GM23338 (cell line): ENCODE measurements around the gene IFT52. TPM values are rescaled to one million over a fixed set of nuclear protein-coding genes. Genes with fewer than 3 reads are reported as not detected.

Experiments used
- ATAC-seq: fragments of 200-7000 bp; cut with Tn5 transposase; 3 replicates; pipeline ENCODE4 v1.9.1; 2020
- DNase-seq: peaks from one replicate; pipeline ENCODE4 v3.0.0-alpha.2; 2015; ENCODE audit warnings: low spot score
- H2AFZ ChIP-seq: fragments of 200-600 bp; sonication (generic); 2 replicates; pipeline ENCODE4 v1.8.0; 2016; ENCODE audit warnings: antibody characterized with exemption, mild to moderate bottlenecking, moderate library complexity
- H3F3A ChIP-seq: fragments of 200-600 bp; sonication (generic); replicated peaks from 2 replicates; pipeline ENCODE4 v1.8.0; 2017; ENCODE audit warnings: antibody characterized with exemption, mixed run types, low read depth
- H3K27ac ChIP-seq: fragments of 200-600 bp; sonication (generic); 2 replicates; pipeline ENCODE4 v1.6.1; 2016; ENCODE audit warnings: low read depth
- H3K27me3 ChIP-seq: fragments of 200-600 bp; sonication (generic); 2 replicates; pipeline ENCODE4 v1.8.0; 2016; ENCODE audit warnings: mild to moderate bottlenecking, mixed run types, moderate library complexity; ENCODE audit not compliant: insufficient read depth
- H3K36me3 ChIP-seq: fragments of 200-600 bp; sonication (generic); 2 replicates; pipeline ENCODE4 v1.8.0; 2016; ENCODE audit warnings: mild to moderate bottlenecking; ENCODE audit not compliant: insufficient read depth
- H3K4me1 ChIP-seq: fragments of 200-600 bp; sonication (generic); 2 replicates; pipeline ENCODE4 v1.8.0; 2016; ENCODE audit warnings: mild to moderate bottlenecking, moderate library complexity; ENCODE audit not compliant: insufficient read depth
- H3K4me2 ChIP-seq: fragments of 200-600 bp; sonication (generic); 2 replicates; pipeline ENCODE4 v1.7.1; 2017; ENCODE audit warnings: mixed run types
- H3K4me3 ChIP-seq: fragments of 200-600 bp; sonication (generic); 2 replicates; pipeline ENCODE4 v1.6.1; 2016; ENCODE audit warnings: mixed run types
- H3K79me2 ChIP-seq: fragments of 200-600 bp; sonication (generic); replicated peaks from 2 replicates; pipeline ENCODE4 v1.8.0; 2017; ENCODE audit warnings: mild to moderate bottlenecking; ENCODE audit not compliant: insufficient read depth
- H3K9me2 ChIP-seq: fragments of 200-600 bp; sonication (generic); 2 replicates; pipeline ENCODE4 v1.8.0; 2017; ENCODE audit not compliant: insufficient read depth
- H4K20me1 ChIP-seq: fragments of 200-600 bp; sonication (generic); replicated peaks from 2 replicates; pipeline ENCODE4 v1.8.0; 2017; ENCODE audit warnings: mild to moderate bottlenecking; ENCODE audit not compliant: insufficient read depth
- H3K27ac Mint-ChIP-seq: 2 replicates; pipeline ENCODE4 v1.8.0; 2020; ENCODE audit warnings: inconsistent platforms, mild to moderate bottlenecking, moderate library complexity, mixed read lengths
- H3K27me3 Mint-ChIP-seq: 3 replicates; pipeline ENCODE4 v1.8.0; 2022; ENCODE audit warnings: low read depth, mild to moderate bottlenecking, moderate library complexity, mixed read lengths, inconsistent platforms; ENCODE audit not compliant: insufficient read depth, poor library complexity
- H3K36me3 Mint-ChIP-seq: 3 replicates; pipeline ENCODE4 v1.8.0; 2021; ENCODE audit warnings: low read depth, mild to moderate bottlenecking, inconsistent platforms, moderate library complexity, mixed read lengths
- H3K4me1 Mint-ChIP-seq: 3 replicates; pipeline ENCODE4 v1.8.0; 2020; ENCODE audit warnings: mild to moderate bottlenecking, inconsistent platforms, mixed read lengths
- H3K4me3 Mint-ChIP-seq: 3 replicates; pipeline ENCODE4 v1.8.0; 2021; ENCODE audit warnings: moderate library complexity, mild to moderate bottlenecking, inconsistent platforms, mixed read lengths
- H3K9me3 Mint-ChIP-seq: 3 replicates; pipeline ENCODE4 v1.8.0; 2020; ENCODE audit warnings: moderate library complexity, mild to moderate bottlenecking, inconsistent platforms, mixed read lengths
- CREB1 ChIP-seq: fragments of 250-450 bp; sonication (Bioruptor Pico); IDR thresholded peaks from 2 replicates; pipeline ENCODE4 v1.5.0; 2020; ENCODE audit warnings: low read depth, mild to moderate bottlenecking, moderate library complexity
- EZH2 ChIP-seq: fragments of 200-600 bp; sonication (generic); IDR thresholded peaks from one replicate; pipeline ENCODE4 v1.8.0; 2017; ENCODE audit warnings: antibody characterized with exemption, mild to moderate bottlenecking, low read depth; ENCODE audit not compliant: unreplicated experiment
- EZH2phosphoT487 ChIP-seq: fragments of 200-600 bp; sonication (generic); IDR thresholded peaks from one replicate; pipeline ENCODE4 v1.8.1; 2018; ENCODE audit warnings: antibody characterized with exemption; ENCODE audit not compliant: unreplicated experiment
- JUNB ChIP-seq: IDR thresholded peaks from one replicate; pipeline ENCODE4 v1.6.1; 2016; ENCODE audit warnings: antibody characterized with exemption; ENCODE audit not compliant: unreplicated experiment
- NANOG ChIP-seq: IDR thresholded peaks from 2 replicates; pipeline ENCODE4 v1.6.1; 2016; ENCODE audit warnings: antibody characterized with exemption, borderline replicate concordance
- POLR2AphosphoS5 ChIP-seq: IDR thresholded peaks from 2 replicates; pipeline ENCODE4 v1.6.1; 2016; ENCODE audit warnings: antibody characterized with exemption, low read depth
- STAT1 ChIP-seq: IDR thresholded peaks from one replicate; pipeline ENCODE4 v1.6.1; 2016; ENCODE audit warnings: antibody characterized with exemption; ENCODE audit not compliant: unreplicated experiment
- ZNF114 ChIP-seq: fragments of 250-450 bp; sonication (Bioruptor Pico); IDR thresholded peaks from 2 replicates; pipeline ENCODE4 v1.5.0; 2020; ENCODE audit warnings: mild to moderate bottlenecking, moderate library complexity
- ZNF331 ChIP-seq: fragments of 250-450 bp; sonication (Bioruptor Pico); IDR thresholded peaks from 2 replicates; pipeline ENCODE4 v1.5.0; 2020; ENCODE audit warnings: low read depth, mild to moderate bottlenecking, moderate library complexity
- polyA plus RNA-seq: library from polyadenylated mRNA; unstranded; fragments of >200 nt; fragmentation: Nextera tagmentation; extraction: Ambion mirVana; gene quantifications from 2 replicates; pipeline ENCODE4 v1.2.1, GENCODE V29; 2016
- total RNA-seq: library from RNA; depleted of rRNA; stranded (reverse); fragments of >200 nt; shearing (Covaris generic); gene quantifications from 2 replicates; pipeline ENCODE4 v1.2.3, GENCODE V29; 2014
- TF ChIP-seq, protein P1 (sequence below), 2 experiments: fragments of 200-600 bp in 1 of 2; sonication (generic) in 1 of 2; conservative IDR thresholded peaks; 2 replicates each; pipeline versions ENCODE4 v1.5.1 to v1.6.1; 2016 to 2017; ENCODE audit warnings: antibody characterized with exemption in 2 of 2, low read depth in 2 of 2, mild to moderate bottlenecking in 2 of 2, moderate library complexity in 1 of 2
- TF ChIP-seq, protein P2 (sequence below): IDR thresholded peaks from 2 replicates; pipeline ENCODE4 v1.6.1; 2016; ENCODE audit warnings: antibody characterized with exemption
- TF ChIP-seq, protein P3 (sequence below): fragments of 250-450 bp; sonication (Bioruptor Pico); IDR thresholded peaks from 2 replicates; pipeline ENCODE4 v1.5.0; 2020; ENCODE audit warnings: mild to moderate bottlenecking, moderate library complexity

The IFT52 gene
- total and polyA plus RNA-seq, 2 experiments from 2014 or later: 30.4 to 39.8 TPM

DNA sequence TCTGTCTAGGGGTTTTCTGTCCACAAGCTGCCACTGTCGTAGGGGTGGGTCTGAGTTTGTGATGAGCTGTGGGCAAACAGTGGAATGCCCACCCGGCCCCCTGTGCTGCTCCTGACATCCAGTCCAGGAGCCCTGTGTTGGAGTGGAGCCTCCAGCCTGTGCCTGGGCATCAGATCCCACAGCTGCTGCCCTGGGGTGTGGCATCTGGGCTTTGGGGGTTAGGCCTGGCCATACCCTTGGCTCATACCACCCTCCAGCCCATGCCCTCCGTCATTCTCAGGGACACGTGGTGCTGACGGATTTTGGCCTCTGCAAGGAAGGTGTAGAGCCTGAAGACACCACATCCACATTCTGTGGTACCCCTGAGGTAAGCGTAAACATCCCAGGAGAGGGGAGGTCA lies 19.0 kb upstream of the IFT52 start (continued):
- TF ChIP-seq, protein P1, sequence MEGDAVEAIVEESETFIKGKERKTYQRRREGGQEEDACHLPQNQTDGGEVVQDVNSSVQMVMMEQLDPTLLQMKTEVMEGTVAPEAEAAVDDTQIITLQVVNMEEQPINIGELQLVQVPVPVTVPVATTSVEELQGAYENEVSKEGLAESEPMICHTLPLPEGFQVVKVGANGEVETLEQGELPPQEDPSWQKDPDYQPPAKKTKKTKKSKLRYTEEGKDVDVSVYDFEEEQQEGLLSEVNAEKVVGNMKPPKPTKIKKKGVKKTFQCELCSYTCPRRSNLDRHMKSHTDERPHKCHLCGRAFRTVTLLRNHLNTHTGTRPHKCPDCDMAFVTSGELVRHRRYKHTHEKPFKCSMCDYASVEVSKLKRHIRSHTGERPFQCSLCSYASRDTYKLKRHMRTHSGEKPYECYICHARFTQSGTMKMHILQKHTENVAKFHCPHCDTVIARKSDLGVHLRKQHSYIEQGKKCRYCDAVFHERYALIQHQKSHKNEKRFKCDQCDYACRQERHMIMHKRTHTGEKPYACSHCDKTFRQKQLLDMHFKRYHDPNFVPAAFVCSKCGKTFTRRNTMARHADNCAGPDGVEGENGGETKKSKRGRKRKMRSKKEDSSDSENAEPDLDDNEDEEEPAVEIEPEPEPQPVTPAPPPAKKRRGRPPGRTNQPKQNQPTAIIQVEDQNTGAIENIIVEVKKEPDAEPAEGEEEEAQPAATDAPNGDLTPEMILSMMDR (conservative IDR thresholded peaks at IDR 0.05; ENCODE audit: low read depth in 2 of 2): no peak
- TF ChIP-seq, protein P2, sequence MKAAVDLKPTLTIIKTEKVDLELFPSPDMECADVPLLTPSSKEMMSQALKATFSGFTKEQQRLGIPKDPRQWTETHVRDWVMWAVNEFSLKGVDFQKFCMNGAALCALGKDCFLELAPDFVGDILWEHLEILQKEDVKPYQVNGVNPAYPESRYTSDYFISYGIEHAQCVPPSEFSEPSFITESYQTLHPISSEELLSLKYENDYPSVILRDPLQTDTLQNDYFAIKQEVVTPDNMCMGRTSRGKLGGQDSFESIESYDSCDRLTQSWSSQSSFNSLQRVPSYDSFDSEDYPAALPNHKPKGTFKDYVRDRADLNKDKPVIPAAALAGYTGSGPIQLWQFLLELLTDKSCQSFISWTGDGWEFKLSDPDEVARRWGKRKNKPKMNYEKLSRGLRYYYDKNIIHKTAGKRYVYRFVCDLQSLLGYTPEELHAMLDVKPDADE: no peak
- TF ChIP-seq POLR2AphosphoS5 (no peak), EZH2phosphoT487 (no peak), CREB1 (no peak), STAT1 (no peak), ZNF331 (CRISPR knock-in tag) (no peak)

DNA sequence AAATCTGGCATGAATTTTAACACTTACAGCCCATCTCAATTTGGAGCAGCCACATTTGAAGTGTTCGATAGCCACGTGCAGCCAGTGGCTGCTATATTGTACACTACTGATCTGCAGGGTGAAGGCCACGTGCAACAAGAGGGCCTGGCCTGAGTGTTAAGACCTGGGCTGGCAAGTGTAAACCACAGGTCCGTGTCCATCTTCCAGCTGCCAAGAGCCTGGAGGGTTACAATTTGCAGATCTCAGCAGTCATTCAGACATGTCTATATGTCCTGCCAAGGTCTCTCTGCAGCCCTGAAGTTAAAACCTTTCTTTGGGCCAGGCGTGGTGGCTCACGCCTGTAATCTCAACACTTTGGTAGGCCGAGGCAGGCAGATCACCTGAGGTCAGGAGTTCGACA lies 17.8 kb upstream of the IFT52 start:
- no peaks in the 10 kb centered on the region for H3K36me3 Mint-ChIP-seq
- no peaks in the 10 kb centered on the region for H3K9me2 ChIP-seq
- peaks cover 5% of the 10 kb centered on the region for H3K27me3 Mint-ChIP-seq
- H3K27me3 ChIP-seq: no peaks in the 10 kb centered on the region
- ATAC-seq (no peak), DNase-seq (no peak)
- H3K79me2 ChIP-seq: no peaks in the 10 kb centered on the region
- no peaks in the 10 kb centered on the region for H3F3A ChIP-seq
- no peak overlapping the region for H3K27ac Mint-ChIP-seq
- H3K4me2 ChIP-seq: no peak overlapping the region
- H4K20me1 ChIP-seq: no peaks in the 10 kb centered on the region
- H3K9me3 Mint-ChIP-seq: no peaks in the 10 kb centered on the region; the same call in 2 of the 3 replicates
- H2AFZ ChIP-seq: no peak overlapping the region
- H3K4me1 ChIP-seq: no peaks in the 10 kb centered on the region
- no peak overlapping the region for H3K4me3 Mint-ChIP-seq
- H3K27ac ChIP-seq: no peak overlapping the region
- no peak overlapping the region for H3K4me3 ChIP-seq
- no peaks in the 10 kb centered on the region for H3K36me3 ChIP-seq
- H3K4me1 Mint-ChIP-seq: no peaks in the 10 kb centered on the region
- TF ChIP-seq NANOG (no peak), JUNB (no peak), ZNF114 (CRISPR knock-in tag) (no peak), STAT1 (no peak), EZH2phosphoT487 (no peak), EZH2 (no peak), ZNF331 (CRISPR knock-in tag) (no peak), CREB1 (no peak), POLR2AphosphoS5 (no peak)
- TF ChIP-seq, protein P1 (conservative IDR thresholded peaks at IDR 0.05; ENCODE audit: low read depth in 2 of 2): no peak
- TF ChIP-seq, protein P3, sequence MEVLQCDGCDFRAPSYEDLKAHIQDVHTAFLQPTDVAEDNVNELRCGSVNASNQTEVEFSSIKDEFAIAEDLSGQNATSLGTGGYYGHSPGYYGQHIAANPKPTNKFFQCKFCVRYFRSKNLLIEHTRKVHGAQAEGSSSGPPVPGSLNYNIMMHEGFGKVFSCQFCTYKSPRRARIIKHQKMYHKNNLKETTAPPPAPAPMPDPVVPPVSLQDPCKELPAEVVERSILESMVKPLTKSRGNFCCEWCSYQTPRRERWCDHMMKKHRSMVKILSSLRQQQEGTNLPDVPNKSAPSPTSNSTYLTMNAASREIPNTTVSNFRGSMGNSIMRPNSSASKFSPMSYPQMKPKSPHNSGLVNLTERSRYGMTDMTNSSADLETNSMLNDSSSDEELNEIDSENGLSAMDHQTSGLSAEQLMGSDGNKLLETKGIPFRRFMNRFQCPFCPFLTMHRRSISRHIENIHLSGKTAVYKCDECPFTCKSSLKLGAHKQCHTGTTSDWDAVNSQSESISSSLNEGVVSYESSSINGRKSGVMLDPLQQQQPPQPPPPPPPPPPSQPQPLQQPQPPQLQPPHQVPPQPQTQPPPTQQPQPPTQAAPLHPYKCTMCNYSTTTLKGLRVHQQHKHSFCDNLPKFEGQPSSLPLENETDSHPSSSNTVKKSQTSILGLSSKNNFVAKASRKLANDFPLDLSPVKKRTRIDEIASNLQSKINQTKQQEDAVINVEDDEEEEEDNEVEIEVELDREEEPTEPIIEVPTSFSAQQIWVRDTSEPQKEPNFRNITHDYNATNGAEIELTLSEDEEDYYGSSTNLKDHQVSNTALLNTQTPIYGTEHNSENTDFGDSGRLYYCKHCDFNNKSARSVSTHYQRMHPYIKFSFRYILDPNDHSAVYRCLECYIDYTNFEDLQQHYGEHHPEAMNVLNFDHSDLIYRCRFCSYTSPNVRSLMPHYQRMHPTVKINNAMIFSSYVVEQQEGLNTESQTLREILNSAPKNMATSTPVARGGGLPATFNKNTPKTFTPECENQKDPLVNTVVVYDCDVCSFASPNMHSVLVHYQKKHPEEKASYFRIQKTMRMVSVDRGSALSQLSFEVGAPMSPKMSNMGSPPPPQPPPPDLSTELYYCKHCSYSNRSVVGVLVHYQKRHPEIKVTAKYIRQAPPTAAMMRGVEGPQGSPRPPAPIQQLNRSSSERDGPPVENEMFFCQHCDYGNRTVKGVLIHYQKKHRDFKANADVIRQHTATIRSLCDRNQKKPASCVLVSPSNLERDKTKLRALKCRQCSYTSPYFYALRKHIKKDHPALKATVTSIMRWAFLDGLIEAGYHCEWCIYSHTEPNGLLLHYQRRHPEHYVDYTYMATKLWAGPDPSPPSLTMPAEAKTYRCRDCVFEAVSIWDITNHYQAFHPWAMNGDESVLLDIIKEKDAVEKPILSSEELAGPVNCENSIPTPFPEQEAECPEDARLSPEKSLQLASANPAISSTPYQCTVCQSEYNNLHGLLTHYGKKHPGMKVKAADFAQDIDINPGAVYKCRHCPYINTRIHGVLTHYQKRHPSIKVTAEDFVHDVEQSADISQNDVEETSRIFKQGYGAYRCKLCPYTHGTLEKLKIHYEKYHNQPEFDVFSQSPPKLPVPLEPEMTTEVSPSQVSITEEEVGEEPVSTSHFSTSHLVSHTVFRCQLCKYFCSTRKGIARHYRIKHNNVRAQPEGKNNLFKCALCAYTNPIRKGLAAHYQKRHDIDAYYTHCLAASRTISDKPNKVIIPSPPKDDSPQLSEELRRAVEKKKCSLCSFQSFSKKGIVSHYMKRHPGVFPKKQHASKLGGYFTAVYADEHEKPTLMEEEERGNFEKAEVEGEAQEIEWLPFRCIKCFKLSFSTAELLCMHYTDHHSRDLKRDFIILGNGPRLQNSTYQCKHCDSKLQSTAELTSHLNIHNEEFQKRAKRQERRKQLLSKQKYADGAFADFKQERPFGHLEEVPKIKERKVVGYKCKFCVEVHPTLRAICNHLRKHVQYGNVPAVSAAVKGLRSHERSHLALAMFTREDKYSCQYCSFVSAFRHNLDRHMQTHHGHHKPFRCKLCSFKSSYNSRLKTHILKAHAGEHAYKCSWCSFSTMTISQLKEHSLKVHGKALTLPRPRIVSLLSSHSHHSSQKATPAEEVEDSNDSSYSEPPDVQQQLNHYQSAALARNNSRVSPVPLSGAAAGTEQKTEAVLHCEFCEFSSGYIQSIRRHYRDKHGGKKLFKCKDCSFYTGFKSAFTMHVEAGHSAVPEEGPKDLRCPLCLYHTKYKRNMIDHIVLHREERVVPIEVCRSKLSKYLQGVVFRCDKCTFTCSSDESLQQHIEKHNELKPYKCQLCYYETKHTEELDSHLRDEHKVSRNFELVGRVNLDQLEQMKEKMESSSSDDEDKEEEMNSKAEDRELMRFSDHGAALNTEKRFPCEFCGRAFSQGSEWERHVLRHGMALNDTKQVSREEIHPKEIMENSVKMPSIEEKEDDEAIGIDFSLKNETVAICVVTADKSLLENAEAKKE (CRISPR knock-in tag): no peak
- TF ChIP-seq, protein P2: no peak
